SK-MEL-5 (cell line): ENCODE data around the gene ZFP42. TPM values are rescaled to one million over a fixed set of nuclear protein-coding genes. Genes with fewer than 3 reads are reported as not detected.

Source experiments
- total RNA-seq: library from RNA; depleted of rRNA; stranded (reverse); fragments of >200 nt; shearing (Covaris generic); gene quantifications from 2 replicates; pipeline ENCODE4 v1.2.3, GENCODE V29; 2014; rRNA removed

ZFP42 gene
- total RNA-seq, 1 experiment from 2014 or later, result not detected

Other genes starting within 250 kb of the ZFP42 start
- not detected in 2 replicates for gene TRIML2, start 113.8 kb downstream of the ZFP42 start, total RNA-seq
- gene TRIML1, start 143.7 kb downstream of the ZFP42 start, total RNA-seq, result not detected in 2 replicates